GM21619 (cell line): ENCODE data around the gene ARHGAP20.

Experiments
- ATAC-seq: cut with Tn5 transposase; IDR thresholded peaks from one replicate; pipeline ENCODE4 v1.9.1; 2021; ENCODE audit not compliant: unreplicated experiment

ARHGAP20 gene, protein sequence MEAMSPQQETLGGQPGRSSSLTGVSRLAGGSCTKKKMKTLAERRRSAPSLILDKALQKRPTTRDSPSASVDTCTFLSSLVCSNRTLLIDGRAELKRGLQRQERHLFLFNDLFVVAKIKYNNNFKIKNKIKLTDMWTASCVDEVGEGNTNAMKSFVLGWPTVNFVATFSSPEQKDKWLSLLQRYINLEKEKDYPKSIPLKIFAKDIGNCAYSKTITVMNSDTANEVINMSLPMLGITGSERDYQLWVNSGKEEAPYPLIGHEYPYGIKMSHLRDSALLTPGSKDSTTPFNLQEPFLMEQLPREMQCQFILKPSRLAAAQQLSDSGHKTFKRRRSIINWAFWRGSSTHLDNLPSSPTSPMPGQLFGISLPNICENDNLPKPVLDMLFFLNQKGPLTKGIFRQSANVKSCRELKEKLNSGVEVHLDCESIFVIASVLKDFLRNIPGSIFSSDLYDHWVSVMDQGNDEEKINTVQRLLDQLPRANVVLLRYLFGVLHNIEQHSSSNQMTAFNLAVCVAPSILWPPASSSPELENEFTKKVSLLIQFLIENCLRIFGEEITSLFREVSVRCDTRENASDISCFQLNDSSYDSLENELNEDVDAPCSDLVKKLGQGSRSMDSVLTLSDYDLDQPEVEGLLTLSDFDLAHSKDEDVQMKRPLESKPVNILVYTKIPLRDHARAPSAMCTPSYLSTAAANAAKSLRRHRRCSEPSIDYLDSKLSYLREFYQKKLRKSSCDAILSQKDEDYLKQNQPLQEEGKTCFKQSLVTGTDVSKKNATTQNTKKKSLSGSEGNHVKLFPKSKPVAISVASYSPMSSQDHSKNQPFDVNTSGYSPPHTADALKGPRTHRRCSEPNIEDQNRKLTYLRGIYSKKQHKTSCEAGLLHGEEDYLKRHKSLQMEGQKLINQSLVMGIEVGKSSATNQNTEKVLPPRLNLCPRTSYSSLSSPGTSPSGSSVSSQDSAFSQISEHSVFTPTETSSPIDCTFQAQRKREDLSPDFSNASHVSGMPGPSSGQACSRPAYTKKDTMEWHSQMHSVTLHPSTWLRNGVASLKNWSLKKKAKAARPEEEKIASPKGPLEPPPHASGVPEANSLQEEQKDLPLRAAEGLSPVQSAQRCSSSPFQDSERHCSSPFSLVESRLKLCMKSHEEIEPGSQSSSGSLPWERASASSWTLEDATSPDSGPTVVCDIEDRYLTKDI

DNA sequence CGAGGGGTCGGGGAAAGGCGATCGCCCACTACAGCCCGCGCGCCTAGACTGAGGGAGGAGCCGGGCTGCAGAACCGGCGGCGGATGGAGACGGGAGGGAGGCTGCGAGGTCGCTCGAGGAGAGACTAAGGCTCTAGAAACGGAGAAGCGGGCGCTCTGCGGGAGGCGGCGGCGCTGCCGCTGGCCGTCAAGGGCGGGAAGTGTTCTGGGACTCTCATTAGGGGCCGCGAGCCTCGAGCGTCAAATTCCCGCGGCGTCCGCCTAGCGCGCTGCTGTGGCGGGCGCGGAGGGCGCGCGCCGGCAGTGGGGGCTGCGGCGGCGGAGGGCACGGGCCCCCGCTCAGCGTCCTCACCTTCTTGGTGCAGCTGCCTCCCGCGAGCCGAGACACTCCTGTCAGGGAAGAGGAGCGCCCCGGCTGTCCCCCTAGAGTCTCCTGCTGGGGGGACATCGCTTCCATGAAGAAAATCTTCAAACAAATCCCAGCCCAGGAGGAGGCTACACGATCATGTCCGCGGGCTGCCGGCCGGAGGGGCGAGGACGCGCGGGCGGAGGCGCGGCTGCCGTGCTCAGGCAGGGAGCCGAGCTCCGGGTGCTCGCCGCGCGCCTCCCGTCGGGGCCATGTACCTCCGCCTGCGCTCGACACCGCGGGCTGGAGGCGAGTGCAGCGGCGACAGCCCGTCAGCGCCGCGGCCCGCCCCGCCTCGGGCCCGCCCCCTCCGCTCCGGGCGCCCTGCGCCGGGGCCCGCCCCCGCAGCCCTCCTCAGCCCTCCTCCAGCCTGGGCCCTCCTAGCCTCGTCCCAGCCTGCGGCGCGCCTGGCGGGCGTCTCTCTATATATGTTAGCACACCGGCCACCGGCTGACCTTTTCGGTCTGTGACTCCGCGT is at the start of gene ARHGAP20:
ARHGAP20 (minus strand) TSS at position 662 of the 883 bp plus-strand sequence; CDS start at position 456, 206 bp downstream.
- ATAC-seq = peak; percentile 83

DNA sequence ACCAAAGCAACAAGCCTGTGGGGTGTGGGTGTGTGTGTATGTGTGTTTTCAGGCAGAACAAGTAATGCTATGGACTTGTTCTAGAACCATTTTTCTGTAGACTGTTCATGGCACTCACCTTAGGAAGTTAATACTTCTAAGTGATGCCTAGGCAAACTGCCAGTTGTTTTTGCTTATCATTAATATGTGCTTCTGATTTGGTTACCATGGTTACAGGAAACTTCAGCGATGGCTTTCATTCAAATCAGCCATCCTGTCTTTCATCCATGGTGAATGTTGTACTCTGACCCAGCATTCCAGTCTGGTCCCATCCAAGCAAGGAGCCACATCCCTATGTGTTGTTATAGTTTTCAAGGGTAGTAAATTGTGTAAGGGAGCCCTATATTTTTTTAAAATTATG is 49.8 kb upstream of the ARHGAP20 start:
- no peak for ATAC-seq

DNA sequence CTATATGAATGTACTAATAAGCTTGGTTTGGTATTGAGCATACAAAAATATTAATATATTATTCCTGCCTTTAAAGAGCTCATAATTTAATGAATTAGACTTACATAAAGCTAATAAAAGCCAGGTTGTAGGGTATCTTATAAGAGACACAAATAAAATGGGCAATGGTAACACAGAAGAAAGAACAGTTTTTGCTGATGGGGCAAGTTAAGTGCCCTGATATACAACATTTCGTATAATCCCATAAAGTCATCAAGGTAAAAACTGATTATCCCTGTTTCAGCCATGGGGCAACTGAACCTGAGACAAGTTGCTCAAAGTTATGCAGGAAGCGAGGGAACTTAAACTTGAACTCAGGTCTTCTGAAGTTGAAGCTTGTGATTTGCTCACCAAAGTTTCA is 48.9 kb upstream of the ARHGAP20 start:
- ATAC-seq = no peak

DNA sequence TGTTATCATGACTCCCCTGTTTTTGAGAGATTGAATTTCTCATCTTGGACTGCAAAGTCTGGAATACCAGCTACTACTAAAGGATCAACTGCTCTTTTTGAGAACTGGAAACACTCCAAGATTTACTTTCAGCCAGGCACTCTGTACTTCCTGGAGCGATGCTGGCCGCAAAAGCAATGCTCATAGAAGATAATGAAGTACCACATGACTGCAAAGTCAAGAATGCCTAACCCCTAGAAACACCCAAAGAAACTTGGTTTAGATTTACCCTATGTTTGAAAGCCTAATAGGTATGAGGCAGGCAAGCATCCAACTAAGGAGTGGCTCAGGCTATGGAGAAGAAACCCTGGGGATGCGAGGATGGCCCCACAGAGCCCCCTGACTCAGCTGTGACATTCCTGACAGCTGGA is 47.7 kb upstream of the ARHGAP20 start:
- no peak for ATAC-seq

DNA sequence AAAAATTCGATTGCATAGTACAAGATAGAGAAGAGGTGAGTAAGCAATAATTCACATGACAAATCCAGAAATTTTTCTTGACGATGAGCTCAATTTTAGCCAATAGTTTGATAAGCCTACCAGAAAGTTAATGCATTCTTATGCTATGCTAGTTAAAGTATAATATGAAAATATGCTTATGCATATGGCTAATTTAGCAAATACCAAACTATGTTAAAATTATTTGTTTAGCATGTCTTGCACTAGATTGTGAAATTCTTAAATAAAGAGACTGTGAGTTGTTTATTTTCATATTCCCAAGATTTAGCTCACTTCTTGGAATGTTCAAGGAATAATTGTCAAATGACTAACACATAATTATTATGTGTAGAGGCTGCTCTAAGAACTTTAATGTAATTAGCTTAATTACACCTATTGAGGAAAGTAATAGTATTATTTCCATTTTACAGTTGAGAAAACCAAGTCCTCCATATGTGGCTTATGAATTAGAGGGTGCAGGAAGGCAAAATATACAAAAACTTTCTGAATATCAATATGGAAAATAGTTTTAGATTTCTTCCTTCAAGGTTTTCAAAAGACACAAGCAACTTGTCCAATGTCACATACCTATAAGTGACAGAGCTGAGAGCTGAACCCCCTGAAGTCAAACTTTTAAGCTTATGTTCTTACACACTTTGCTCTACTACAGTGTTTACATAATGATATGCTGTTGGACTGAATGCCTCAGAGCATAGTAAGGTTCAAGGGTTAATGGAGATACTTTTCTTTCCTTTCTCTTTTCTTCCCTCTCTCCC is 45.9 kb upstream of the ARHGAP20 start:
- no peak for ATAC-seq

DNA sequence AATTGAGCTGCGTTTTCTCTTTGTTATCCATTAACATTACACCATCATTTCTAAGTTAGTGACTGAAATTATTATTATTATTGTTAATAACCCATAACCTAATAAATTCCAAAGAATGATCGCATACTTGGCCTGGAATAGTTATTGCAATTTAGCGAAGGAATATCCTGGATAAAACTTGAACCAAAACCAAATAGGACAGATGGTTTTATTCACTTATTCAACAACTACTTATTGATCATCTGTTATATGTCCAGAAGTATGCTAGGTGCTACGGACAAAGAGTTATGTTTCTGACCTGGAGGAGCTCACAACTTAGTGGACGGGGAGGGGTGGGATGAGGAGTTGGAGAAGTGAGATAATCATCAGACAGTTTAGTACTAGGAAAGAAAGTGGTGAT is 44.8 kb upstream of the ARHGAP20 start:
- no peak for ATAC-seq

DNA sequence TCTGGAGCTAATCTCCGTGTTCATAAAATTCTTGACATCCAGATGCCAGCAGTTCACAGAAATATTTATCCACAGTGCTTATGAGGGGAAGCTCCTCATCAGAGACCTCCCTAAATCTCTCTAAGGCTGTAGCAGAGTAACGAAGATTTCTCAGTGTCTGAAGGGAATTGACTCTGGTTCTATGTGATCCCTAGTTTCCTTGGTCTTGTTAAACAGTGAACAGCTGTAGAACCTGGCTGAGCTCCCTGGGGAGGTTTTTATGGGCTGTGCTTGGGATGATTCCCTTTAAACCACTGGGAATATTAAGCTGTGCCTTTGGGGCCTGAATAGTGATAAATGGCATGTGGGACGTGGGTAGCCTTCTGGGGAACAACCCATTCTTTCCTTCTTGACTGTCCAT is 43.7 kb upstream of the ARHGAP20 start:
- no peak for ATAC-seq

DNA sequence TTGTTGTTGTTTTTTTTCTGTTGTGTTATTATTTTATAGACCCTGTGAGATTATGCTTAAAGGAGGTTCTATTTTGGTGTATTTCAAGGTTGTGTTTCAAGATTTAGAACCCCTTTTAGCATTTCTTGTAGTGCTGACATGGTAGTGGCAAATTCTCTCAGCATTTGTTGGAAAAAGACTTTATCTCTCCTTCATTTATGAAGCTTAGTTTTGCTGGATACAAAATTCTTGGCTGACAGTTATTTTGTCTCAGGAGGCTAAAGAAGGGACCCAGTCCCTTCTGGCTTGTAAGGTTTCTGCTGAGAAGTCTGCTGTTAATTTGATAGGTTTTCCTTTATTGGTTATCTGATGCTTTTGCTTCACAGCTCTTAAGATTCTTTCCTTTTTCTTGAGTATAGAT is 40.7 kb upstream of the ARHGAP20 start:
- no peak for ATAC-seq

DNA sequence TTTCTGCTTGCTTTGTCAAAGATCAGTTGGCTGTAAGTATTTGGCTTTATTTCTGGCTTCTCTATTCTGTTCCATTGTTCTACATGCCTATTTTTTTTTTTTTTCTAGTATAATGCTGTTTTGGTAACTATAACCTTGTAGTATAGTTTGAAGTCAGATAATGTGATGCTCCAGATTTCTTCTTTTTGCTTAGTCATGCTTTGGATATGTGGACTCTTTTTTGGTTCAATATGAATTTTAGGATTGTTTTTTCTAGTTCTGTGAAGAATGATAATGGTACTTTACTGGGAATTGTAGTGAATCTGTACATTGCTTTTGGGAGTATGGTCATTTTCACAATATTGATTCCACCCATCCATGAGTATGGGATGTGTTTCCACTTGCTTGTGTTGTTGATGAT is 37.9 kb upstream of the ARHGAP20 start:
- no peak for ATAC-seq

DNA sequence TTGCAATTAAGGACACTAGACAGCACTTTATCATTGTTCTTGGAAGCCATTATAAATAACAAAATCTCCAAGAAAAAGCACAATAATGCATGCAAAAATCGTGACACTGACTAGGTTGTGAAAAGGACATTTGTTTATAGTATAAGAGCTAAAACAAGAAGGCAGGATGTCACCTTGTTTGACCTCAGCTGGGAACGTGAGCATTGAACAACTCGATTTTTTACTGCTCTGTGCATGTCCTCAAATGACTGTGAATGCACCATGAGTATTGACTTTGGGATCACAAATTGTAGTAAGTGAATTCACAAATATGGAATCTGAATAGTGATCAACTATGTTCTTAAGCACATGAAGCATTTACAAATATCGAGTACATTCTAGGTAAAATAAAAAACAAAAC is 35.3 kb upstream of the ARHGAP20 start:
- ATAC-seq = no peak

DNA sequence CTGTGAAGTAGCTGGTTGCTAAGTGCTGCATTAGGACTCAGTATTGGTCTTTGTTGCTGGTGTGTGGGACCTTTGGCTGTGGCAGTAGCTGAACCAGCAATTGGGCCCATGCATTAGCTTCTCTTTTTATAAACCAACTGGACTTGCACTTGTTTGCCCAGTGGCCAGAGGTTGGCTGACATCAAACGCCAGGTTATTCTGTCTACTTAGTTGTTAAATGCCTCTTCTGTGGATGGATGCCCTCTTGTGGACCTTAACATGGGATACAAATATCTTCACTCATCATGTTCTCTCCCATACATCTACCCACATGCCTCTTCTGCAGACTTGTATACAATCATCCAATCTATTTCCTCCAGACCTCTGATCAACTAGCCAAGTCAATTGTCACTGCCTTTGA is 26.4 kb upstream of the ARHGAP20 start:
- no peak for ATAC-seq

DNA sequence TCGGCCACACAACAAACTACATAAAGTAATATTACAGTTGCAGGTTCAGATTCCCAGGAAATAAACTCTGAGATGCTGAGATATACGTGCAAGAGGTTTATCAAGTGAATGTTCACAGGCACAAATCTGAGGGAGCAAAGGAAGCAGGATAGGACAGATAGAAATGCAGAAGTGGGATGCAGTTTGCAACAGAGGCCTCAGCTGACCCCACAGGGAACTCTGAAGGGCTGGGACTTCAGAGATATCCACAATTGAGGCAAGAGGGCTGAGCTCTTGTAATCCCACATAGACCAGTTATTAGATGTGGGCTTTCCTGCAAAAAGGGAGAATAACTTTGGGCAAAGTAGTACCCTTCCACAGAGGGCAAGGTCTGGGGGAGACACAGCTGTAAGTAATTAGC is 25.4 kb upstream of the ARHGAP20 start:
- ATAC-seq = no peak

DNA sequence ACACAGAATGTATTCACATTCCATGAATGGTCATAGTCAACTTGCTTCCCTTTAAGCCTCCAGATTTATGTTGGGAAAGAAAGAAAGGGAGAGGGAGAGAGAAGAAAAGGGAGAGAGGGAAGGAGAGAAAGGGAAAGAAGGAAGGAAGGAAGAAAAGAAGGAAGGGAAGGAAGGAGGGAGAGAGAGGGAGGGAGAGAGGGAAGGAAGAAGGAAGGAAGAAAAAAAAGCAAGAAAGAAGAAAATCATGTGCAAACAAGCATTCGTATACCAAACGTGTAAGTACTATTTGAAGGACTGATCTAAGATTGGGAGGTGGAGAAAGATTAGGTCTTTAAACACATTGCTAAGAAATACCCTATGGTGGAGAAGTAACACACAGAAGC is 23.9 kb upstream of the ARHGAP20 start:
- ATAC-seq = no peak

DNA sequence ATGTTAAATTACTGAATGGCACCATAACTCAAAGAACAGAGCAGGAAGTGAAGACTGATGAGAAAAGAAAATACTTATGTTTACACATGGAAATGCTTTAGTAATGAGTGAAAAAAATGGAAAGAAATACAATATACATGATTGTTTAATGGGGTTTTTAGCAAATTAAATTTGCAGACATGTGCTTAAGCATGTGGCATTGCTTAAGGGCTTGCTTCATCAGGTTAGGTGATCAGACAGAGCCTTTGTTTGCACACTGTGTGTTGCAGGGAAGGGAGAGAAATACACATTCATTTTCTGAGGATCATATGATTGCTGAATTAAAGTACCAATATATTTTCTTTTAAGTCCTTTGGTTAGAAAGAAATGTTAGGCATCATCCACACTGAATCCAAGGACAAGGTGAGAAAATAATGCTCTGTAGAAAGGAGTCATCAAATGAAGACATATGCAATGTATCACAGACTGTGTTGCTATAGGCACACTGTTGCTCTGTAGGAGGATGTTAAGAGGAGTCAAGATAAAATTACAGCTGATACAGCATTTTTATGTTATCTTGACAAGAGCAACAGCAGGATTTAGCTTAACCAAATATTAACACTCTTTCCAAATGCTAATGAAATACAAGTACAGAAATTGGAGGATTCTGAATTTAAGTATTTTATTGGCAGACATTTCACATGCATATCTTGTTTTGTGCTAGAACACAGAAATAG is 23.4 kb upstream of the ARHGAP20 start:
- ATAC-seq = no peak

DNA sequence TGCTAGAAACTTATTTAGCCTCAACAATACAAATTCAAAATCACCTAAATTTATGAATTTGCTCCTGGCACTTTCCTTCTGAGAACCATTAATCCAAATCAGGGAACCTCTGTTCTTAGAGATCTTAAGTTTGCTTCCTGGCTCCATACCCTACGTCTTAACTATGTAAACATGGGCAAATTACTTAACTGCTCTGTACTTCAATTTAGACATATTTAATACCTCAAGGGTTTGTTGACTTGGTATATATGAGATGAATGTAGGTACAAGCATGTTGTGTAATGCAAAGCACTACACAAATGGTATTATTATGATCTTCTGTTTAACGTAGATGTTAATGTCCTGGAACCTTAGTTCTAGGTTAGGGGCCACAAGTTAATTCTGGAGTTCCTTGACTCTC is 22.6 kb upstream of the ARHGAP20 start:
- ATAC-seq = no peak

DNA sequence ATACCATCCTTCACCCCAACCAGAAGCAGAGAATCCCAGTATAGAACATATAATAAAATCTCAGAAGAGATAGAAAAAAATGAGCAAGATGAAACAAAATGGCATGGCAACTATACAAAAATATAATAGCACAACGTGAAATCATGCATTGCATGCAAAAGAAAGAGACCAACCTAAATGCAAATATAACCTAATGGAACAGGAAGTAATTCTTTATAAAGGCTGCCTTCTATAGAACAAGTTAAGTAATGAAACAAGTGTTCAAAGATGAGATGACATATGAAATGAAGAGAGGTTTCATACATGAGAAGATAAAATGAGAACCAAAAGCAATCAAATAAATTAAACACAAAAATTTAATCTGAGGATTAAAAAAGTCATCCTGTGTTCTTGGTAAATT is 18.5 kb upstream of the ARHGAP20 start:
- ATAC-seq = no peak

DNA sequence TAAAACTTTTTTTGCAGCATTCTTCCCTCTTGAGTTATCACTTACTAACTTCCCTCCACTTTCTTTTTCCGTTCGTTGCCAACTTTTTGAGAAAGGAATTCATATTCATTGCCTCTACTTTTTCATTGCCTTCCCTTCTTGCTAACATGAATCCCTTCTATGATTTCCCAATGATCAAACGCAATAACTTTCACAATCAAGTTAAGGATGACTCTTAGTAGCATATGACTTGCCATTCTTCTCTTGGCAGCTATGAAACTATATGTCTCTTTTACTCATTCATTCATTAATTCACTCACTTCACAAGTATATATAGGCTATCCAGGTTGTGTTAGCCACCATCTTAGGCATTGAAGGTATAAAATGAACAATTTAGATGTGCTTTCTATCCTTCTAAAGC is 16.6 kb upstream of the ARHGAP20 start:
- ATAC-seq = no peak

DNA sequence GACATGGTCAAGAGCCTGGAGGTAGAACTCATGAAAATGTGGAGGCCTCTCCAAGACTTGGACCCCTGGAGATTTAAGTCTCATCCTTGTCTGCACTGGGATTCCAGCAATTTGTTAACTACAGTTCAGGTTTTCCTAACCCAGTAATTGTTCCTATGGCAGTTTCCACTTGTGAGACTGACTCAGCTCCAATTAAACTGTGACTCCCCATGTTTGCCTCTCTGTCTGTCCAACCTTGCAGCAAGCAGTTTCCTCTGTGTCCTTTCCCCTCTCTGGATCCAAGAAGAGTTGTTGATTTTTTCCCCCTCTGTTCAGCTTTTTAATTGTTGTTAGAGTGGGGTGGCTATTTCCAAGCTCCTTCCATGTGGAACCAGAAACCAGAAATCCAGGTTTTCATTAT is 16.2 kb upstream of the ARHGAP20 start:
- ATAC-seq = no peak

DNA sequence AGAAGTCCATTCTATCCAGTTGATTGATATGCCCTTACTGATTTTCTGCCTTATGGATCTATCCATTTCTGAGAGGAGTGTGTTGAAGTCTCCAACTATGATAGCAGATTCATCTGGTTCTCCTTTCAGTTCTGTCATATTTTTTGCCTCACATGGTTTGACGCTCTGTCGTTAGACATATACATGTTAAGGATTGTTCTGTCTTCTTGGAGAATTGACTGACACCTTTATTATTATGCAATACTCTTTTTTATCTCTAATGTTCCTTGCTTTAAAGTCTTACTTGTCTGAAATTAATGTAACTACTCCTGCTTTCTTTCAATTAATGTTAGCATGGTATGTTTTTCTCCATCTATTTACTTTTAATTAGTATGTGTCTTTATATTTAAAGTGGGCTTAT is 12.1 kb upstream of the ARHGAP20 start:
- no peak for ATAC-seq
